ENCODE data around the gene NDEL1. TPM values are rescaled to one million over a fixed set of nuclear protein-coding genes. Genes with fewer than 3 reads are reported as not detected.

NDEL1 gene
- total and polyA plus RNA-seq, 4 donors = 25.2 to 101 (median 55.5) TPM

DNA sequence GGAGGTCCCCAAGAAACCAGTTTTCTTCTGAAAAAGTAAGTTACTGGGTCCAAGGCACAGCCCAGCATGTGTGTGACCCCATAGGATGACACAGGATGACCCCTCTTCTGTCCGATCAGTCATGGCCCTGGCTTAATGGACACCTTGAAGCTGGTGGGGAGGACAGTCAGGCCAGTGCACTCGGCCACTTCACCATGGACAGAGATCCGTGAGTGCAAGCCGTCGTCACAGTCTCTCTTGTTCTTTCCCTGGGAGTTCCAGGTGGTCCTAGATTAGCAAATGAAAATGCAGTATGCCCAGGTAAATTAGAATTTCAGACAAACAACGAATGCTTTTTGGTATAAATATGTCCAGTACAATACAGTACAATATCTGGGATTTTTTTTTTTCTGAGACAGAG, 36.7 kb upstream of the NDEL1 start:
- Histone ChIP-seq H3K36me3 (ENCODE audit: control insufficient read depth in 4 of 4, insufficient read depth in 4 of 4, low read length in 4 of 4) (no peaks in the 10 kb centered on the region), H3K4me1 (ENCODE audit: control insufficient read depth in 5 of 5, insufficient read depth in 5 of 5, low read length in 5 of 5) (peaks cover 0 to 2% (median 0%) of the 10 kb centered on the region in 5 donors), H3K27me3 (ENCODE audit: control insufficient read depth in 3 of 3, insufficient read depth in 3 of 3, low read length in 2 of 3) (peaks cover 0 to 13% (median 11%) of the 10 kb centered on the region in 3 donors), H3K9me3 (ENCODE audit: control insufficient read depth in 4 of 4, insufficient read depth in 3 of 4, low read length in 3 of 4) (no peaks in the 10 kb centered on the region), H3K27ac (ENCODE audit: low read depth in 1 of 2, low read length in 1 of 2) (no peak overlapping the region), H3K9ac (ENCODE audit: insufficient read depth in 1 of 2, low read length in 2 of 2) (no peak overlapping the region), H3K4me3 (no peak overlapping the region)
- WGBS, 2 donors = 66 to 73% methylated on average over 6 of the region's 6 CpGs
- DNase-seq = no peak
- no peak for ATAC-seq (ENCODE audit: insufficient read depth, low FRiP score)
- TF ChIP-seq, protein P1, sequence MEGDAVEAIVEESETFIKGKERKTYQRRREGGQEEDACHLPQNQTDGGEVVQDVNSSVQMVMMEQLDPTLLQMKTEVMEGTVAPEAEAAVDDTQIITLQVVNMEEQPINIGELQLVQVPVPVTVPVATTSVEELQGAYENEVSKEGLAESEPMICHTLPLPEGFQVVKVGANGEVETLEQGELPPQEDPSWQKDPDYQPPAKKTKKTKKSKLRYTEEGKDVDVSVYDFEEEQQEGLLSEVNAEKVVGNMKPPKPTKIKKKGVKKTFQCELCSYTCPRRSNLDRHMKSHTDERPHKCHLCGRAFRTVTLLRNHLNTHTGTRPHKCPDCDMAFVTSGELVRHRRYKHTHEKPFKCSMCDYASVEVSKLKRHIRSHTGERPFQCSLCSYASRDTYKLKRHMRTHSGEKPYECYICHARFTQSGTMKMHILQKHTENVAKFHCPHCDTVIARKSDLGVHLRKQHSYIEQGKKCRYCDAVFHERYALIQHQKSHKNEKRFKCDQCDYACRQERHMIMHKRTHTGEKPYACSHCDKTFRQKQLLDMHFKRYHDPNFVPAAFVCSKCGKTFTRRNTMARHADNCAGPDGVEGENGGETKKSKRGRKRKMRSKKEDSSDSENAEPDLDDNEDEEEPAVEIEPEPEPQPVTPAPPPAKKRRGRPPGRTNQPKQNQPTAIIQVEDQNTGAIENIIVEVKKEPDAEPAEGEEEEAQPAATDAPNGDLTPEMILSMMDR (IDR thresholded peaks at IDR 0.05; ENCODE audit: control extremely low read depth, extremely low read depth) = no peak

DNA sequence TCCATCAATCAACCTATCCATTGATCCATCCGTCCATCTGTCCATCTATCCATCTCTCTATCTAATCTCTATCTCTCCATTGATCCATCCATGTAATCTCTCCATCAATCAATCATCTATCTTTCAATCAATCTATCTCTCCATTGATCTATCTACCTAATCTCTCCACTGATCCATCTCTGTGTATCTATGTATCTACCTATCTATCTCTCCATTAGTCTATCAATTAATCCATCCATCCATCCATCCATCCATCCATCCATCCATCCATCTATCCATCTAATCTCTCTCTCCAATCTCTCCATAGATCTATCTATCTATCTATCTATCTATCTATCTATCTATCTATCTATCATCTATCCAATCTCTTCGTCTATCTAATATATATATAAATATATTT, 34.6 kb upstream of the NDEL1 start:
- H3K27ac ChIP-seq (ENCODE audit: low read depth in 1 of 2, low read length in 1 of 2) = no peak overlapping the region
- no peak for DNase-seq
- peaks cover 0 to 2% (median 0%) of the 10 kb centered on the region in 5 donors for H3K4me1 ChIP-seq (ENCODE audit: control insufficient read depth in 5 of 5, insufficient read depth in 5 of 5, low read length in 5 of 5)
- ATAC-seq (ENCODE audit: insufficient read depth, low FRiP score) = no peak
- no peak overlapping the region for H3K4me3 ChIP-seq
- 84 to 96% methylated on average over 2 of the region's 2 CpGs for WGBS, 2 donors
- H3K27me3 ChIP-seq (ENCODE audit: control insufficient read depth in 3 of 3, insufficient read depth in 3 of 3, low read length in 2 of 3) = peaks cover 0 to 8% (median 5%) of the 10 kb centered on the region in 3 donors
- no peak overlapping the region for H3K9ac ChIP-seq (ENCODE audit: insufficient read depth in 1 of 2, low read length in 2 of 2)
- H3K9me3 ChIP-seq (ENCODE audit: control insufficient read depth in 4 of 4, insufficient read depth in 3 of 4, low read length in 3 of 4) = no peaks in the 10 kb centered on the region
- no peaks in the 10 kb centered on the region for H3K36me3 ChIP-seq (ENCODE audit: control insufficient read depth in 4 of 4, insufficient read depth in 4 of 4, low read length in 4 of 4)
- TF ChIP-seq, protein P1 (IDR thresholded peaks at IDR 0.05; ENCODE audit: control extremely low read depth, extremely low read depth) = no peak

DNA sequence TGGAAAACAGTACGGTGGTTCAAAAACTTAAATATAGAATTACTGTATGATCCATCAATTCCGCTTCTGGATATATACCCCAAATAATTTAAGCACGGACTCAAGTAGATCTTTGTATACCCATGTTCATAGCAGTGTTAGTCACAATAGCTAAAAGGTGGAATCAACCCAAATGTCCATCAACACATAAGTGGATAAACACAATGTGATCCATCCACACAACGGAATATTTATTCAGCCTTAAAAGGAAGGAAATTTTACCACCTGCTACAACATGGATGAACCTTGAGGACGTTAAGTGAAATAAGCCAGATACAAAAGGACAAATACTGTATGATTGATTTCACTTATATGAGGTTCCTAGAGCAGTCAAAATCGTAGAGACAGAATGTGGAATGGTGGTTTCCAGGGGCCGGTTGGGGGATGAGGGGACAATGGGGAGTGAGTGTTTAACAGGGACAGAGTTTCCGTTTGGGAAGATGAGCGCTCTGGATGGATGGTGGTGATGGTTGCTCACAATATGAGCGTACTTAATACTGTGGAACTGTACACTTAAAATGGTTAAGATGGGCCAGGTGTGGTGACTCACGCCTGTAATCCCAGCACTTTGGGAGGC, 32.7 kb upstream of the NDEL1 start:
- no peak for ATAC-seq (ENCODE audit: insufficient read depth, low FRiP score)
- TF ChIP-seq, protein P1 (IDR thresholded peaks at IDR 0.05; ENCODE audit: control extremely low read depth, extremely low read depth) = no peak
- WGBS, 2 donors = 81 to 89% methylated on average over 11 of the region's 11 CpGs

More for the DNA sequence above, 32.7 kb upstream of the NDEL1 start:
- Histone ChIP-seq H3K4me1 (ENCODE audit: control insufficient read depth in 5 of 5, insufficient read depth in 5 of 5, low read length in 5 of 5) (peaks cover 0 to 2% (median 0%) of the 10 kb centered on the region in 5 donors), H3K36me3 (ENCODE audit: control insufficient read depth in 4 of 4, insufficient read depth in 4 of 4, low read length in 4 of 4) (no peaks in the 10 kb centered on the region), H3K27me3 (ENCODE audit: control insufficient read depth in 3 of 3, insufficient read depth in 3 of 3, low read length in 2 of 3) (peaks cover 0 to under 1% (median 0%) of the 10 kb centered on the region in 3 donors), H3K4me3 (no peak overlapping the region), H3K9ac (ENCODE audit: insufficient read depth in 1 of 2, low read length in 2 of 2) (no peak overlapping the region), H3K27ac (ENCODE audit: low read depth in 1 of 2, low read length in 1 of 2) (no peak overlapping the region), H3K9me3 (ENCODE audit: control insufficient read depth in 4 of 4, insufficient read depth in 3 of 4, low read length in 3 of 4) (no peaks in the 10 kb centered on the region)
- DNase-seq = no peak
